HepG2 (cell line): ENCODE data around the gene PRR15L. TPM values are rescaled to one million over a fixed set of nuclear protein-coding genes. Genes with fewer than 3 reads are reported as not detected.

Experiments
- BRCA1 ChIP-seq: sonication (generic); formaldehyde crosslinking; IDR thresholded peaks from 2 replicates; pipeline ENCODE4 v1.4.0; 2020; ENCODE audit warnings: missing genetic modification reagents
- CREB3 ChIP-seq: sonication (generic); formaldehyde crosslinking; IDR thresholded peaks from 2 replicates; pipeline ENCODE4 v1.5.0; 2020; ENCODE audit warnings: missing genetic modification reagents
- DMAP1 ChIP-seq: IDR thresholded peaks from 2 replicates; pipeline ENCODE4 v1.6.1; 2016
- HES4 ChIP-seq: sonication (generic); formaldehyde crosslinking; IDR thresholded peaks from 2 replicates; pipeline ENCODE4 v1.9.0; 2021; ENCODE audit warnings: mild to moderate bottlenecking, missing genetic modification reagents, borderline replicate concordance
- KDM5B ChIP-seq: sonication (generic); formaldehyde crosslinking; IDR thresholded peaks from 2 replicates; pipeline ENCODE4 v1.4.0; 2020; ENCODE audit warnings: missing genetic modification reagents, mild to moderate bottlenecking, borderline replicate concordance
- NCOA2 ChIP-seq: sonication (generic); formaldehyde crosslinking; IDR thresholded peaks from 2 replicates; pipeline ENCODE4 v1.8.0; 2022; ENCODE audit warnings: inconsistent platforms
- RBFOX2 ChIP-seq: fragments of 200-400 bp; formaldehyde crosslinking; IDR thresholded peaks from 2 replicates; pipeline ENCODE4 v1.6.1; 2017; ENCODE audit warnings: low read depth, mild to moderate bottlenecking, low read length
- ZBTB7B ChIP-seq: sonication (generic); formaldehyde crosslinking; IDR thresholded peaks from 2 replicates; pipeline ENCODE4 v1.4.0; 2020; ENCODE audit warnings: missing genetic modification reagents
- ZNF318 ChIP-seq: sonication (generic); formaldehyde crosslinking; IDR thresholded peaks from 2 replicates; pipeline ENCODE4 v1.4.0; 2020; ENCODE audit warnings: mild to moderate bottlenecking, missing genetic modification reagents
- ZNF790 ChIP-seq: sonication (generic); formaldehyde crosslinking; IDR thresholded peaks from 2 replicates; pipeline ENCODE4 v1.8.0; 2022; ENCODE audit warnings: missing genetic modification reagents, mild to moderate bottlenecking, borderline replicate concordance
- ZSCAN9 ChIP-seq: IDR thresholded peaks from 2 replicates; pipeline ENCODE4 v1.6.1; 2016; ENCODE audit warnings: borderline replicate concordance
- polyA plus RNA-seq, 8 experiments: library from polyadenylated mRNA; depleted of rRNA in 3 of 8; stranded (reverse) in 7 of 8; unstranded in 1 of 8; fragments of >200 nt; fragmentation: Illumina TruSeq in 4 of 8; extraction: Trizol in 4 of 8; gene quantifications; 2 replicates each; pipeline versions ENCODE4 v1.2.1 to v1.2.3, GENCODE V29; 2011 to 2016; ENCODE audit warnings: low read depth in 4 of 8, missing spikeins in 1 of 8, mixed read lengths in 1 of 8; ENCODE audit not compliant: insufficient read depth in 1 of 8
- total RNA-seq, 5 experiments: library from RNA; depleted of rRNA; stranded (reverse); fragments of >200 nt; fragmentation: Illumina TruSeq; extraction: Trizol; gene quantifications; 2 replicates each; pipeline ENCODE4 v1.2.3, GENCODE V29; 2016; ENCODE audit warnings: low read depth in 1 of 5
- TF ChIP-seq, protein P1 (sequence below): sonication (generic); formaldehyde crosslinking; IDR thresholded peaks from 2 replicates; pipeline ENCODE4 v1.4.0; 2020; ENCODE audit warnings: missing genetic modification reagents
- TF ChIP-seq, protein P2 (sequence below): sonication (generic); formaldehyde crosslinking; IDR thresholded peaks from 2 replicates; pipeline ENCODE4 v1.4.0; 2020; ENCODE audit warnings: missing genetic modification reagents
- TF ChIP-seq, protein P3 (sequence below): sonication (generic); formaldehyde crosslinking; IDR thresholded peaks from 2 replicates; pipeline ENCODE4 v1.4.0; 2020; ENCODE audit warnings: missing genetic modification reagents

Gene PRR15L
- total and polyA plus RNA-seq, 2 of the 13 experiments (the other 11 are each of a cell fraction or from before 2014, with no cell fraction given) = 0.44 to 2.0 TPM

DNA sequence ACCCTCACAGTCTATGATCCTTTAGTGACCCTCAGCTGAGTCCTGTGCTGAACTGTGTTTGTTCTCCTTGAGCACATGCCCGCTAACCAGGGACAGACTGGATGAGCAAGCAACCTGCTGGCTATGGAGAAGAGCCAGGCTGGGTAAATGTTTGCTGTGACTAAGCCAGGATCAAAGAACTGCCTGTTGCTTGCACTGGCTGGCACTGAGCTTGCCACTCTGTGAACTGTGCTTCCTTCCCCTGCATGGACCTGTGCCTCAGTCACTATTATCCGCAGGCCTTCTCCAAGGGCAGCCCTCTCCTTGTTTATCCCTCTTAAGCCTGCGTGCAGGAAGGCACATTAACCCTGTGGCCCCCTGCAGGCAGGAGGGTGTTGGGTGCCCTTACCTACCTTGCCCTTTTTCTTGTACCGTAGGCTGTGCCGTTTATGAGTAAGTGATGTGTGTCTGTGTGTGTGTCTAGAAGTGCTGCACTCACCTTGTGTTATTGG, 8.9 kb downstream of the PRR15L start (continued):
- TF ChIP-seq, protein P1, sequence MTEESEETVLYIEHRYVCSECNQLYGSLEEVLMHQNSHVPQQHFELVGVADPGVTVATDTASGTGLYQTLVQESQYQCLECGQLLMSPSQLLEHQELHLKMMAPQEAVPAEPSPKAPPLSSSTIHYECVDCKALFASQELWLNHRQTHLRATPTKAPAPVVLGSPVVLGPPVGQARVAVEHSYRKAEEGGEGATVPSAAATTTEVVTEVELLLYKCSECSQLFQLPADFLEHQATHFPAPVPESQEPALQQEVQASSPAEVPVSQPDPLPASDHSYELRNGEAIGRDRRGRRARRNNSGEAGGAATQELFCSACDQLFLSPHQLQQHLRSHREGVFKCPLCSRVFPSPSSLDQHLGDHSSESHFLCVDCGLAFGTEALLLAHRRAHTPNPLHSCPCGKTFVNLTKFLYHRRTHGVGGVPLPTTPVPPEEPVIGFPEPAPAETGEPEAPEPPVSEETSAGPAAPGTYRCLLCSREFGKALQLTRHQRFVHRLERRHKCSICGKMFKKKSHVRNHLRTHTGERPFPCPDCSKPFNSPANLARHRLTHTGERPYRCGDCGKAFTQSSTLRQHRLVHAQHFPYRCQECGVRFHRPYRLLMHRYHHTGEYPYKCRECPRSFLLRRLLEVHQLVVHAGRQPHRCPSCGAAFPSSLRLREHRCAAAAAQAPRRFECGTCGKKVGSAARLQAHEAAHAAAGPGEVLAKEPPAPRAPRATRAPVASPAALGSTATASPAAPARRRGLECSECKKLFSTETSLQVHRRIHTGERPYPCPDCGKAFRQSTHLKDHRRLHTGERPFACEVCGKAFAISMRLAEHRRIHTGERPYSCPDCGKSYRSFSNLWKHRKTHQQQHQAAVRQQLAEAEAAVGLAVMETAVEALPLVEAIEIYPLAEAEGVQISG = peak; percentile 45
- TF ChIP-seq RBFOX2 (peak; percentile 38; the same call in 1 of the 2 replicates), ZNF318 (CRISPR knock-in tag) (peak; percentile 60; the same call in 1 of the 2 replicates), ZSCAN9 (CRISPR knock-in tag) (peak; percentile 100), ZBTB7B (CRISPR knock-in tag) (peak; percentile 75), NCOA2 (CRISPR knock-in tag) (peak; percentile 69), ZNF790 (CRISPR knock-in tag) (no peak), CREB3 (CRISPR knock-in tag) (no peak), HES4 (CRISPR knock-in tag) (no peak), BRCA1 (no peak), KDM5B (no peak), DMAP1 (no peak)
- TF ChIP-seq, protein P2, sequence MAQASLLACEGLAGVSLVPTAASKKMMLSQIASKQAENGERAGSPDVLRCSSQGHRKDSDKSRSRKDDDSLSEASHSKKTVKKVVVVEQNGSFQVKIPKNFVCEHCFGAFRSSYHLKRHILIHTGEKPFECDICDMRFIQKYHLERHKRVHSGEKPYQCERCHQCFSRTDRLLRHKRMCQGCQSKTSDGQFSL = no peak
- TF ChIP-seq, protein P3, sequence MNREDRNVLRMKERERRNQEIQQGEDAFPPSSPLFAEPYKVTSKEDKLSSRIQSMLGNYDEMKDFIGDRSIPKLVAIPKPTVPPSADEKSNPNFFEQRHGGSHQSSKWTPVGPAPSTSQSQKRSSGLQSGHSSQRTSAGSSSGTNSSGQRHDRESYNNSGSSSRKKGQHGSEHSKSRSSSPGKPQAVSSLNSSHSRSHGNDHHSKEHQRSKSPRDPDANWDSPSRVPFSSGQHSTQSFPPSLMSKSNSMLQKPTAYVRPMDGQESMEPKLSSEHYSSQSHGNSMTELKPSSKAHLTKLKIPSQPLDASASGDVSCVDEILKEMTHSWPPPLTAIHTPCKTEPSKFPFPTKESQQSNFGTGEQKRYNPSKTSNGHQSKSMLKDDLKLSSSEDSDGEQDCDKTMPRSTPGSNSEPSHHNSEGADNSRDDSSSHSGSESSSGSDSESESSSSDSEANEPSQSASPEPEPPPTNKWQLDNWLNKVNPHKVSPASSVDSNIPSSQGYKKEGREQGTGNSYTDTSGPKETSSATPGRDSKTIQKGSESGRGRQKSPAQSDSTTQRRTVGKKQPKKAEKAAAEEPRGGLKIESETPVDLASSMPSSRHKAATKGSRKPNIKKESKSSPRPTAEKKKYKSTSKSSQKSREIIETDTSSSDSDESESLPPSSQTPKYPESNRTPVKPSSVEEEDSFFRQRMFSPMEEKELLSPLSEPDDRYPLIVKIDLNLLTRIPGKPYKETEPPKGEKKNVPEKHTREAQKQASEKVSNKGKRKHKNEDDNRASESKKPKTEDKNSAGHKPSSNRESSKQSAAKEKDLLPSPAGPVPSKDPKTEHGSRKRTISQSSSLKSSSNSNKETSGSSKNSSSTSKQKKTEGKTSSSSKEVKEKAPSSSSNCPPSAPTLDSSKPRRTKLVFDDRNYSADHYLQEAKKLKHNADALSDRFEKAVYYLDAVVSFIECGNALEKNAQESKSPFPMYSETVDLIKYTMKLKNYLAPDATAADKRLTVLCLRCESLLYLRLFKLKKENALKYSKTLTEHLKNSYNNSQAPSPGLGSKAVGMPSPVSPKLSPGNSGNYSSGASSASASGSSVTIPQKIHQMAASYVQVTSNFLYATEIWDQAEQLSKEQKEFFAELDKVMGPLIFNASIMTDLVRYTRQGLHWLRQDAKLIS (CRISPR knock-in tag) = no peak; the same call in 1 of the 2 replicates
